Uterus (tissue), 4 donors: ENCODE data around the gene ATF7IP. TPM values are rescaled to one million over a fixed set of nuclear protein-coding genes. Genes with fewer than 3 reads are reported as not detected.

ENCODE experiments used
- DNase-seq, 2 donors: peaks; one replicate each; pipeline ENCODE4 v3.0.0-alpha.2; 2019 to 2020
- H3K27ac ChIP-seq, 2 donors: fragments of 200-600 bp; sonication (generic); 1 replicate in 1 of 2; 2 replicates in 1 of 2; pipeline ENCODE4 v1.5.1; 2016 to 2018
- H3K27me3 ChIP-seq, 2 donors: fragments of 200-600 bp; sonication (generic); one replicate each; pipeline ENCODE4 v1.5.1; 2018 to 2019; ENCODE audit warnings: control low read depth in 1 of 2
- H3K36me3 ChIP-seq, 2 donors: fragments of 200-600 bp; sonication (generic); one replicate each; pipeline ENCODE4 v1.5.1; 2019; ENCODE audit warnings: control low read depth in 1 of 2
- H3K4me1 ChIP-seq, 2 donors: fragments of 200-600 bp; sonication (generic); one replicate each; pipeline ENCODE4 v1.5.1; 2018 to 2019; ENCODE audit warnings: control low read depth in 1 of 2
- H3K4me3 ChIP-seq, 2 donors: fragments of 200-600 bp; sonication (generic); 1 replicate in 1 of 2; 2 replicates in 1 of 2; pipeline ENCODE4 v1.5.1; 2018 to 2019; ENCODE audit warnings: mild to moderate bottlenecking in 1 of 2
- H3K9me3 ChIP-seq, 2 donors: fragments of 200-600 bp; sonication (generic); one replicate each; pipeline ENCODE4 v1.5.1; 2019; ENCODE audit warnings: control low read depth in 1 of 2
- CTCF ChIP-seq, 4 experiments: fragments of 200-600 bp in 2 of 4; fragments of 450-650 bp in 2 of 4; sonication (generic) in 2 of 4; IDR thresholded peaks; one replicate each; pipeline ENCODE4 v1.5.1; 2016 to 2019; ENCODE audit warnings: antibody characterized with exemption in 4 of 4, mild to moderate bottlenecking in 2 of 4, moderate library complexity in 1 of 4
- POLR2A ChIP-seq, 2 donors: fragments of 450-650 bp; IDR thresholded peaks; one replicate each; pipeline ENCODE4 v1.6.1; 2016; ENCODE audit warnings: antibody characterized with exemption in 2 of 2, mild to moderate bottlenecking in 1 of 2, moderate library complexity in 1 of 2
- intact Hi-C: fragments of 100-400 bp; cut with DNase I; formaldehyde crosslinking; loops from one replicate; pipeline ENCODE4 v1.15.1; 2023; ENCODE audit warnings: low total_unique reads
- total RNA-seq, 4 donors: library from RNA; depleted of rRNA in 3 of 4; stranded (reverse); fragments of >200 nt in 3 of 4; gene quantifications; one replicate each; pipeline versions ENCODE4 v1.1.0 to v1.2.4, GENCODE V29; 2014 to 2023
- donor health status: DM: yes; HTN: yes; CAD: no.

The ATF7IP gene
- total RNA-seq, 4 donors from 2014 or later, result 39.5 to 102 (median 65.6) TPM

DNA sequence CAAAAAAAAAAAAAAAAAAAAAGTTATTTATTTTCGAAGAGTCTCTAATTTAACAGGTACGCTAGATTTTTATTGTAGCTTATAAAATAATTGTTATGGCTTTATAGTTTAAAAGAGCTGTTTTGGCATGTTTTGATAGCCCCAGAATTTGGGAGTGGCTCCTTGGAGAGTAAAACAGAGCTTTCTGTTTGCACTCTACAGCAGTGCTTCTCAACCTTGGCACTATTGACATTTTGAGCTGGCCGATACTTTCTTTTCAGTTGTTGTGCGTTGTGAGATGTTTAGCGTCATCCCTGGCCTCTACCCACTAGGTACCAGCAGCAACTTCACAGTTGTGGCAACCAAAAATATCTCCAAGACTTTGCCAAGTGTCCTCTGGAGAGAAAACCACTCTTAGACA lies 171.6 kb downstream of the ATF7IP start:
- H3K36me3 ChIP-seq, result no peaks in the 10 kb centered on the region
- no peaks in the 10 kb centered on the region for H3K4me1 ChIP-seq
- no peak overlapping the region for H3K27ac ChIP-seq
- TF ChIP-seq POLR2A (IDR thresholded peaks at IDR 0.05) (no peak), CTCF (IDR thresholded peaks at IDR 0.05) (no peak)
- no peak overlapping the region for H3K4me3 ChIP-seq
- intact Hi-C loops, result no loop called here
- no peaks in the 10 kb centered on the region for H3K27me3 ChIP-seq
- DNase-seq, result no peak
- H3K9me3 ChIP-seq, result no peaks in the 10 kb centered on the region

DNA sequence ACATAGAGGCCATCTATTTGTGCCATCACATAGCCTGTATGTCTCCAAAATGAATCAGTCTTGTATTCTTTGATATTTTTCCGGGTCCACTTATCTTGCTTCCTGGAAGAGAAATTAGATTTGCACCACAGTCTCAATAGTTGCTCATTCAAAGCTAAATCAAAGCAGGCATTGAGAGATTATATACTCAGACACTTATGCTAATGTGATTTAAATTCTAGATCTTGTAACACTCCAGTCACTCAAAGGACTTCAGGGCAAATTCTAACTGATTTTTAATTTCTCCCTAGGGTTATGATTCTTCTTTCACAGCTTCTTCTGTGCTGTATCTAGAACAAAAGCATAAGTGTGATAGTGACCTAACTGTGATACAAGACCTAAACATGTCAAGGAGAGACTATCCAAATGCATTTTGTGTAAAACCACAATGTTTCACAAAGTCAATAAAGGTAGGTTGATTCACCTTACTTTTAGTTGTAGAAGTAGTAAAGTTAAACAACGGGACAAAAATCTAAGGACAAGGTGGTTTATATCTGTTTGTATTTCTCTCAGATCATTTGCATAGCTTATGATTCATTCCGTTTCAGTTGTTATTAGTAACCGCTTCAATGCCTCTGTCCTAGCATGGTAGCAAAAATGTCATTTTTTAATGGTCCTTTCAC lies 175.4 kb downstream of the ATF7IP start:
- no peak for DNase-seq
- H3K4me3 ChIP-seq, result no peak overlapping the region
- H3K27me3 ChIP-seq, result no peaks in the 10 kb centered on the region
- no peak for TF ChIP-seq POLR2A (IDR thresholded peaks at IDR 0.05)
- no peak for TF ChIP-seq CTCF (IDR thresholded peaks at IDR 0.05)
- no peaks in the 10 kb centered on the region for H3K4me1 ChIP-seq
- no peaks in the 10 kb centered on the region for H3K36me3 ChIP-seq
- H3K27ac ChIP-seq, result no peak overlapping the region
- intact Hi-C loops, result no loop called here
- no peaks in the 10 kb centered on the region for H3K9me3 ChIP-seq

DNA sequence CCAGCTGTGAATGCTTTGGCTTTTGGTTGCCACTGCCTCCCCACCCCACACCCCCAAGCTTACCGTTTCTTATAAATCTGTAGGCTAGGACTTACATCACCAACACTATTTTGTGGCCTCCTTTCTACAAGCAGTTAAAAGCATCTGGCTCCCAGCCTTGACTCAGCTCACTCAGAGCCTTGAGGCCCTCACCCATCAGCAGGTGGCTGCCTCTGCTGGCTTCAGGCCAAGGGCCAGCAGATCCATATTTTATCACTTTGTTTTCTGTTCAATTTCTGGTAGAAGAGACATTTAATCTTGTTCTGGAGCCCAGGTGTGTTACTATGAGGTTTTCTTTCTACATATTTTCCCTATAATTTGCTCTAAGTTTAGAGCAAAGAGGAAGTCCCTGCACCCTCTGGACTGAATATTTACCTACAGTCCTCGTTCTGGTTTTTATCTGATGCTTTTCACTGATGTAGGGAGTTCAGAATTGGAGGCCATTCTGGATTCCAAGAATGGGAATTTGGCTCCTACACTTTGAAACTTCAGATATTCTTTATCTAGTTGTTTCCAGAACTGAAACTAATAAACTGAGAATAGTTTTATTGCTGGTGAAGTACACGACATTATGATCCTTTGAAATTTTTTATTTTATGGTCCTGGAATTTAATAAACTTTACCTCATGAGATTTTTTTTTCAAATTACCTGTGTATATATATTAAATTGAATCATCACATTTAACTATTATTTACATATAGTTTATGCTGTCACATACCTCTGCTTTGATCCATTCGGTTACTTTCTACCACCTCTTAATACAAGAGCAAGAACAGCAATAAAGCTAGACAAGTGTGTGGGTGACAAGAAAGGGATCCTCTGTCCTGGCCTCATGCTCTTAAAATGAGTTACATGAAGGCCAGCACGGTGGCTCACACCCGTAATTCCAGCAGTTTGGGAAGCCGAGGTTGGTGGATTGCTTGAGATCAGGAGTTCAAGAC lies 180.0 kb downstream of the ATF7IP start:
- TF ChIP-seq POLR2A (IDR thresholded peaks at IDR 0.05), result no peak
- no peak for TF ChIP-seq CTCF (IDR thresholded peaks at IDR 0.05)
- H3K27ac ChIP-seq, result no peak overlapping the region
- intact Hi-C loops, result no loop called here

GRCh38 chr12:14547571-14547970 lies 182.1 kb downstream of the ATF7IP start:
- Histone ChIP-seq H3K4me3 (no peak overlapping the region), H3K9me3 (no peaks in the 10 kb centered on the region), H3K27ac (no peak overlapping the region), H3K36me3 (no peaks in the 10 kb centered on the region), H3K27me3 (no peaks in the 10 kb centered on the region), H3K4me1 (no peaks in the 10 kb centered on the region)
- TF ChIP-seq POLR2A (IDR thresholded peaks at IDR 0.05) (no peak), CTCF (IDR thresholded peaks at IDR 0.05) (no peak)
- no peak for DNase-seq
- intact Hi-C loops, result no loop called here

More for the DNA sequence above, 180.0 kb downstream of the ATF7IP start:
- no peak for DNase-seq
- no peaks in the 10 kb centered on the region for H3K36me3 ChIP-seq
- no peaks in the 10 kb centered on the region for H3K4me1 ChIP-seq
- no peaks in the 10 kb centered on the region for H3K27me3 ChIP-seq
- no peaks in the 10 kb centered on the region for H3K9me3 ChIP-seq
- no peak overlapping the region for H3K4me3 ChIP-seq

- Histone ChIP-seq H3K36me3 (no peaks in the 10 kb centered on the region), H3K4me3 (no peak overlapping the region), H3K4me1 (no peaks in the 10 kb centered on the region), H3K9me3 (no peaks in the 10 kb centered on the region), H3K27me3 (no peaks in the 10 kb centered on the region), H3K27ac (no peak overlapping the region)
- TF ChIP-seq POLR2A (IDR thresholded peaks at IDR 0.05) (no peak), CTCF (IDR thresholded peaks at IDR 0.05) (no peak)
- intact Hi-C loops, result no loop called here
- DNase-seq, result no peak
These were observed 183.1 kb downstream of the ATF7IP start for GRCh38 chr12:14548609-14549008.
